BE2C (cell line): ENCODE measurements around the gene YEATS4.

Source experiments
- DNase-seq: peaks from one replicate; pipeline ENCODE4 v3.0.0-alpha.2; 2020
- H3K27me3 ChIP-seq: fragments of 250-450 bp; sonication (Bioruptor Pico); 2 replicates; pipeline ENCODE4 v1.5.1; 2020; ENCODE audit warnings: mild to moderate bottlenecking
- H3K36me3 ChIP-seq: fragments of 250-450 bp; sonication (Bioruptor Pico); 2 replicates; pipeline ENCODE4 v1.5.1; 2020; ENCODE audit warnings: mild to moderate bottlenecking
- H3K4me1 ChIP-seq: fragments of 250-450 bp; sonication (Bioruptor Pico); 2 replicates; pipeline ENCODE4 v1.5.1; 2020
- H3K4me3 ChIP-seq: 2 replicates; pipeline ENCODE4 v1.5.1; 2011; ENCODE audit warnings: low read depth, low read length
- H3K9me3 ChIP-seq: fragments of 250-450 bp; sonication (Bioruptor Pico); 2 replicates; pipeline ENCODE4 v1.5.1; 2020
- TF ChIP-seq, protein P1 (sequence below): IDR thresholded peaks from 2 replicates; pipeline ENCODE4 v1.5.1; 2012; ENCODE audit warnings: mild to moderate bottlenecking, low read depth, low read length

YEATS4 gene

DNA sequence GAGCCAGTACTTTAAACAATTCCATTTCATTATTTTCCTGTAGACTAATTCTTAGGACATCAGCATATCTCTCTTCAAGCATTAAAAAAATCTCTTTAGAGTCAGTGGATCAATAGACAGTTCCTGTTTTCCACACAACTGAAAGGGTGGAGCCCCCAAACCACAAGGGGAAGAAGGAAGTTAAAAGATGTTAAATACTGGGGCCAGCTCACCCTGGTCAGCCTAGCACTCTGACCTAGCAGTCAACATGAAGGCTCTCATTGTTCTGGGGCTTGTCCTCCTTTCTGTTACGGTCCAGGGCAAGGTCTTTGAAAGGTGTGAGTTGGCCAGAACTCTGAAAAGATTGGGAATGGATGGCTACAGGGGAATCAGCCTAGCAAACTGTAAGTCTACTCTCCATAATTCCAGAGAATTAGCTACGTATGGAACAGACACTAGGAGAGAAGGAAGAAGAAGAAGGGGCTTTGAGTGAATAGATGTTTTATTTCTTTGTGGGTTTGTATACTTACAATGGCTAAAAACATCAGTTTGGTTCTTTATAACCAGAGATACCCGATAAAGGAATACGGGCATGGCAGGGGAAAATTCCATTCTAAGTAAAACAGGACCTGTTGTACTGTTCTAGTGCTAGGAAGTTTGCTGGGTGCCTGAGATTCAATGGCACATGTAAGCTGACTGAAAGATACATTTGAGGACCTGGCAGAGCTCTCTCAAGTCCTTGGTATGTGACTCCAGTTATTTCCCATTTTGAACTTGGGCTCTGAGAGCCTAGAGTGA, 11.2 kb upstream of the YEATS4 start, which contains the start of gene LYZ:
Gene LYZ, plus strand, starts transcription at position 220 of the 777 bp plus-strand sequence. Its CDS starts 28 bp downstream, at position 248.
- Histone ChIP-seq H3K4me1 (no peaks in the 10 kb centered on the region), H3K27me3 (peaks cover 26% of the 10 kb centered on the region), H3K4me3 (no peak within 1 kb of the TSS), H3K9me3 (no peaks in the 10 kb centered on the region), H3K36me3 (no peaks in the 10 kb centered on the region)
- TF ChIP-seq, protein P1, sequence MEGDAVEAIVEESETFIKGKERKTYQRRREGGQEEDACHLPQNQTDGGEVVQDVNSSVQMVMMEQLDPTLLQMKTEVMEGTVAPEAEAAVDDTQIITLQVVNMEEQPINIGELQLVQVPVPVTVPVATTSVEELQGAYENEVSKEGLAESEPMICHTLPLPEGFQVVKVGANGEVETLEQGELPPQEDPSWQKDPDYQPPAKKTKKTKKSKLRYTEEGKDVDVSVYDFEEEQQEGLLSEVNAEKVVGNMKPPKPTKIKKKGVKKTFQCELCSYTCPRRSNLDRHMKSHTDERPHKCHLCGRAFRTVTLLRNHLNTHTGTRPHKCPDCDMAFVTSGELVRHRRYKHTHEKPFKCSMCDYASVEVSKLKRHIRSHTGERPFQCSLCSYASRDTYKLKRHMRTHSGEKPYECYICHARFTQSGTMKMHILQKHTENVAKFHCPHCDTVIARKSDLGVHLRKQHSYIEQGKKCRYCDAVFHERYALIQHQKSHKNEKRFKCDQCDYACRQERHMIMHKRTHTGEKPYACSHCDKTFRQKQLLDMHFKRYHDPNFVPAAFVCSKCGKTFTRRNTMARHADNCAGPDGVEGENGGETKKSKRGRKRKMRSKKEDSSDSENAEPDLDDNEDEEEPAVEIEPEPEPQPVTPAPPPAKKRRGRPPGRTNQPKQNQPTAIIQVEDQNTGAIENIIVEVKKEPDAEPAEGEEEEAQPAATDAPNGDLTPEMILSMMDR, result no peak
- DNase-seq, result no peak

DNA sequence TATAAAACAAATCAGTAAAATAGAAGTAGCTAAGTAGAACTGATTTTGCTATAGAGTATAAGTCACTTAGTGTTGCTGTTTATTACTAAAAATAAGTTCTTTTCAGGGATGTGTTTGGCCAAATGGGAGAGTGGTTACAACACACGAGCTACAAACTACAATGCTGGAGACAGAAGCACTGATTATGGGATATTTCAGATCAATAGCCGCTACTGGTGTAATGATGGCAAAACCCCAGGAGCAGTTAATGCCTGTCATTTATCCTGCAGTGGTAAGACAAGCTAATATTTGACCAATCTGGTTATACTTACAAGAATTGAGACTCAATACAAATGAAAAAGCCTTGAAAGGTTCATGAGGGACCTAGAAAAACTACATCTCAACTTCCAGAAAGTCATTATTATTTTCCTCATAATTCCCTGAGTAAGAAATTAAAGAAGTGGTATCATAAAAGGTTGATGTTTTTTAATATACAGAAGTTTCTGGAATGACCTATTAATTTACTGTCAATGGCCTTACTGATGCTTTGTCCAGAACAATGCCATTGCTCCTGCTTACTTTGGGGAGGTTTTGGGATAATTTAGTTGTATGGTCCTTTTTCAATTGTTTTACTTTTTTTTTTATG, 9.4 kb upstream of the YEATS4 start:
- no peaks in the 10 kb centered on the region for H3K36me3 ChIP-seq
- no peaks in the 10 kb centered on the region for H3K4me1 ChIP-seq
- no peak overlapping the region for H3K4me3 ChIP-seq
- DNase-seq, result no peak
- TF ChIP-seq, protein P1, result no peak
- peaks cover 28% of the 10 kb centered on the region for H3K27me3 ChIP-seq
- no peaks in the 10 kb centered on the region for H3K9me3 ChIP-seq

DNA sequence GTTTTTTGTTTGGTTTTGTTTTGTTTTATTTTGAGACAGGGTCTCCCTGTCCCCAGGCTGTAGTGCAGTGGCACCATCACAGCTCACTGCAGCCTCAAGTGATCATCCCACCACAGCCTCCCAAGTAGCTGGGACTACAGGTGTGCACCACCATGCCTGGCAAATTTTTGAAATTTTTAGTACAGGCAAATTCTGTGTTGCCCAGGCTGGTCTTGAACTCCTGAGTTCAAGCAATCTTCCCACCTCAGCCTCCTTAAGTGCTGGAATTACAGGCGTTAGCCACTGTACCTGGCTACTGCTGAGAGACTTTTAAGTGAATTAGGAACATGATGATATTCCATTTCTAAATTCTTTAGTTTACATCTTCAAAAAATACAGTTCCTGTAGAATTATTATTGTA, 8.8 kb upstream of the YEATS4 start:
- Histone ChIP-seq H3K27me3 (peaks cover 28% of the 10 kb centered on the region), H3K4me3 (no peak overlapping the region), H3K36me3 (no peaks in the 10 kb centered on the region), H3K9me3 (no peaks in the 10 kb centered on the region), H3K4me1 (no peaks in the 10 kb centered on the region)
- DNase-seq, result no peak
- TF ChIP-seq, protein P1, result no peak

DNA sequence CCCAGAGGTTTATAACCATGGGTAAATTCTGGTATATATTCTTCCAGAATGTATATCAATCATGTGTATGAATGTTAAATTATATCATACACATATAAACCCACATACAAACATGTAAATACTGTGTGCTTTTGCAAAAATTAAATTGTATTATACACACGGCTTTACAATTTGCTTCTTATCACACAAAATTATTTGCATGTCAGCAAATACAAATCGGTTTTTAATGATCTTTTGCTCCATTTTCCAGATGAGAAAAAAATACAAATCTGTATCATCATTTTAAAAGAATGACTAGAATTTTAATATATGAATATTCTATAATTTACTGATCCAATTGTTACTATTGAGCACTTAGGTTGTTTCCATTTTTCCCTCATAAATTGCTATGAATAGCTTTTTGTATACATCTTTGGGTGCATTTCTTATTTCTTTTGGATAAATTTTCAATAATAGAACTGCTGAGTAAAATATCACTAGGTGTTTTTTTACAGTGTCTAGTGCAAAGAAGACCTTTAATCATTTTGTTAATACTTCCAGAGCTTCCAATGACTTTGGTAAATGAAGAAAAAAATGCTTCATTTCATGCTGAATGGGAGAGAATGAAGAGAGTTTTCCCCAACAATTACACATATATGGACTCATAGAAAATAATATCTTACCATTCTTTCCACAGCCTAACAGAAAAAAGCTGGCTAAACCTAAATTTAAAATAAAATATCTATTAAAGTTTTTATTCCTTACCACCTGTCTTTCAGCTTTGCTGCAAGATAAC, 7.9 kb upstream of the YEATS4 start:
- TF ChIP-seq, protein P1, result no peak
- no peak for DNase-seq

DNA sequence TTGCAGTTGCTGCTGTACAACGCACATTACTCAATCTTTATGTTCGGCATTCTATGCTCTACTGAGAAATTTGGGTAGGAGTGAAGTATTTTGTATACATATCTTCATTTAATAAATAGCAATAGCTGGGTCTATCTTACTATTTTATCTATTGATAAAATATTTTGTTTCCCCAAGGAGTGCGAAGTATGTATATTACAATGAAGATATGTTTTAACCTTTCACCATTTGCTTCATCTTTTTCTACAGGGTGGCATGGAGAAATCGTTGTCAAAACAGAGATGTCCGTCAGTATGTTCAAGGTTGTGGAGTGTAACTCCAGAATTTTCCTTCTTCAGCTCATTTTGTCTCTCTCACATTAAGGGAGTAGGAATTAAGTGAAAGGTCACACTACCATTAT, 6.6 kb upstream of the YEATS4 start:
- H3K9me3 ChIP-seq, result no peaks in the 10 kb centered on the region
- no peaks in the 10 kb centered on the region for H3K4me1 ChIP-seq
- DNase-seq, result no peak
- no peaks in the 10 kb centered on the region for H3K36me3 ChIP-seq
- H3K4me3 ChIP-seq, result no peak overlapping the region
- peaks cover 28% of the 10 kb centered on the region for H3K27me3 ChIP-seq
- TF ChIP-seq, protein P1, result no peak

More for the DNA sequence above, 7.9 kb upstream of the YEATS4 start:
- no peak overlapping the region for H3K4me3 ChIP-seq
- H3K36me3 ChIP-seq, result no peaks in the 10 kb centered on the region
- no peaks in the 10 kb centered on the region for H3K4me1 ChIP-seq
- H3K9me3 ChIP-seq, result no peaks in the 10 kb centered on the region
- peaks cover 28% of the 10 kb centered on the region for H3K27me3 ChIP-seq

DNA sequence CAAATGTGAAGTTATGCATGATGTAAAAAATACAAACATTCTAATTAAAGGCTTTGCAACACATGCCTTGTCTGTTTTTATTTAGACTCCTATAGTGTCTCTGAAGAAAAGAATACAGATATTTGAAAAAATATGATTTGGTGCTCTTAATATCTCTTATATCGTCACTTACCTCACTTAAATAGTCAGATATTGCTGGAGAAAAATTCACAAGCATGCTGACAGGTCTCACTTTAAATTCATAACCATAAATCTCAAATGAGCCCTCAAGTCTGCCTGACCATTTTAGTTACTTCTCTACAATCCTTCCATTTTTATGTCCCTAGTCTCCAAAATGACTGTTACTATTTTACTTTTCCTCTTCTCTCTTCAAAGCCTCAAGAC, 5.4 kb upstream of the YEATS4 start:
- Histone ChIP-seq H3K4me1 (no peaks in the 10 kb centered on the region), H3K9me3 (no peaks in the 10 kb centered on the region), H3K27me3 (peaks cover 20% of the 10 kb centered on the region), H3K4me3 (no peak overlapping the region), H3K36me3 (no peaks in the 10 kb centered on the region)
- no peak for DNase-seq
- TF ChIP-seq, protein P1, result no peak
